ENCODE results near the gene EIF4ENIF1. TPM values are rescaled to one million over a fixed set of nuclear protein-coding genes. Genes with fewer than 3 reads are reported as not detected.
A peak's percentile ranks its signal among the peaks of the same experiment; 100 is the strongest.

EIF4ENIF1 gene
- total and polyA plus RNA-seq, 2 donors (not counting 3 experiments of a cell fraction or from before 2014, with no cell fraction given) = 22.8 to 38.7 TPM

DNA sequence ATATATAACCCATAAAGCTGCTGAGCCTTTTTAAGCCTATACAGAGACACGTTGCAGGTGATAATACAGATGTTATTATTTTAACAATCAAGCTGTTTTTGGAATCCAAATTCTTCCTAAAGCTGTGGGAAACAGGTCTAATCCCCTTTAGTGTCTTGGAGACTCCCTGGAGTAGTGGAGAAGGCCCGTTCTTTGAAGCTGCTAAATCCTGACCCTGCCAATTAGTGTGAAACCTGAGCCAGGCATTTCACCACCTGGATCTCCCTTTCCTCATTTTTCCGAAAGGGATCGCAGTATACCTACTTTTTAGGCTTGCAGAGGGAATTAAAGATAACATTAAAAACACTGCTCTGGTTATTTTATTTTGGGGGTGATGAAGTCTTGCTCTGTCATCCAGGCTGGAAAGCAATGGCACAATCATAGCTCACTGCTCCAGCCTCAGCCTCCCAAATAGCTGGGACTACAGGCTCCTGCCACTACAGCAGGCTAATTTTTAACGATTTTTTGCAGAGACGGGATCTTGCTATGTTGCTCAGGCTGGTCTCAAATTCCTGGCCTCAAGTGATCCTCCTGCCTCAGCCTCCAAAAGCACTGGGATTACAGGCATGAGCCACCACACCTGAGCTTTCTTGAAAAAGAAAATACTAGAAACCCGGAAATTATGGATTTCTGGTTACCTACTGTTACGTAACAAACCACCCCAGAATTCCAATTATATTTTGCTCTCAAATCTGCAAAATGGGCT is 1.7 kb upstream of the EIF4ENIF1 start:
- no peaks in the 10 kb centered on the region for H3K9me3 ChIP-seq (replicated peaks; ENCODE audit: control insufficient read depth, insufficient read depth, low read length)
- H3K27me3 ChIP-seq (ENCODE audit: control insufficient read depth in 2 of 2, insufficient read depth in 2 of 2, low read length in 2 of 2) = no peaks in the 10 kb centered on the region
- no TSS peak for BruUV-seq (replicated peaks)
- peaks cover 0 to 3% of the 10 kb centered on the region in 2 experiments for H3K36me3 ChIP-seq (ENCODE audit: control insufficient read depth in 2 of 2, extremely low read depth in 1 of 2, insufficient read depth in 2 of 2, low read length in 2 of 2)
- FAIRE-seq (no peak), DNase-seq (ENCODE audit: low read depth, low spot score) (no peak)
- dilution Hi-C loops (cut with MboI; ENCODE audit: extremely low pct_ligation_motif_present, low sequenced_read_pairs) (no loop called here), intact Hi-C loops (cut with micrococcal nuclease) (no loop called here)
- peaks cover 31% of the 10 kb centered on the region for H3K4me1 ChIP-seq (ENCODE audit: control insufficient read depth, extremely low read depth, insufficient read depth, low read length)
- peaks cover 26% of the 10 kb centered on the region for H3K79me2 ChIP-seq (ENCODE audit: control insufficient read depth, insufficient read depth, low read length)
- H4K20me1 ChIP-seq (replicated peaks; ENCODE audit: control insufficient read depth, extremely low read depth, insufficient read depth, low read length) = no peaks in the 10 kb centered on the region
- H3K9ac ChIP-seq (replicated peaks; ENCODE audit: extremely low read depth, insufficient read depth, low read length) = no peak overlapping the region
- H3K9me1 ChIP-seq (replicated peaks; ENCODE audit: control insufficient read depth, extremely low read depth, insufficient read depth, low read length) = no peaks in the 10 kb centered on the region
- peak overlapping the region in 1 of 3 experiments; percentile 85 for H3K4me3 ChIP-seq (replicated peaks in 1 of 3; ENCODE audit: insufficient read depth in 1 of 3, low read depth in 1 of 3, low read length in 3 of 3)
- ChIA-PET CTCF (no interaction called here), POLR2A (no interaction called here)
- H3K4me2 ChIP-seq (ENCODE audit: insufficient read depth, low read length) = peak overlapping the region; percentile 92
- TF ChIP-seq, protein P1, sequence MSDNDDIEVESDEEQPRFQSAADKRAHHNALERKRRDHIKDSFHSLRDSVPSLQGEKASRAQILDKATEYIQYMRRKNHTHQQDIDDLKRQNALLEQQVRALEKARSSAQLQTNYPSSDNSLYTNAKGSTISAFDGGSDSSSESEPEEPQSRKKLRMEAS (IDR thresholded peaks at IDR 0.05; ENCODE audit: insufficient read depth, insufficient read length) = no peak
- TF ChIP-seq JUN (IDR thresholded peaks at IDR 0.05; ENCODE audit: borderline replicate concordance, insufficient read depth, insufficient read length, low read depth) = no peak
- TF ChIP-seq EZH2 (IDR thresholded peaks at IDR 0.05; ENCODE audit: borderline replicate concordance, low read depth, low read length, severe bottlenecking) = no peak
- TF ChIP-seq GATA2 (IDR thresholded peaks at IDR 0.05; ENCODE audit: insufficient read depth, insufficient read length, low read depth, low read length) = no peak
- no peak for TF ChIP-seq POLR2AphosphoS5 (IDR thresholded peaks at IDR 0.05; ENCODE audit: insufficient read depth, low read depth, low read length)
- no peak for TF ChIP-seq POLR2A (IDR thresholded peaks at IDR 0.05; ENCODE audit: low read depth, low read length)
- TF ChIP-seq FOS (IDR thresholded peaks at IDR 0.05; ENCODE audit: borderline replicate concordance, insufficient read depth, low read length) = no peak
- TF ChIP-seq MYC (IDR thresholded peaks at IDR 0.05; ENCODE audit: low read depth, low read length) = no peak
- TF ChIP-seq, protein P2, sequence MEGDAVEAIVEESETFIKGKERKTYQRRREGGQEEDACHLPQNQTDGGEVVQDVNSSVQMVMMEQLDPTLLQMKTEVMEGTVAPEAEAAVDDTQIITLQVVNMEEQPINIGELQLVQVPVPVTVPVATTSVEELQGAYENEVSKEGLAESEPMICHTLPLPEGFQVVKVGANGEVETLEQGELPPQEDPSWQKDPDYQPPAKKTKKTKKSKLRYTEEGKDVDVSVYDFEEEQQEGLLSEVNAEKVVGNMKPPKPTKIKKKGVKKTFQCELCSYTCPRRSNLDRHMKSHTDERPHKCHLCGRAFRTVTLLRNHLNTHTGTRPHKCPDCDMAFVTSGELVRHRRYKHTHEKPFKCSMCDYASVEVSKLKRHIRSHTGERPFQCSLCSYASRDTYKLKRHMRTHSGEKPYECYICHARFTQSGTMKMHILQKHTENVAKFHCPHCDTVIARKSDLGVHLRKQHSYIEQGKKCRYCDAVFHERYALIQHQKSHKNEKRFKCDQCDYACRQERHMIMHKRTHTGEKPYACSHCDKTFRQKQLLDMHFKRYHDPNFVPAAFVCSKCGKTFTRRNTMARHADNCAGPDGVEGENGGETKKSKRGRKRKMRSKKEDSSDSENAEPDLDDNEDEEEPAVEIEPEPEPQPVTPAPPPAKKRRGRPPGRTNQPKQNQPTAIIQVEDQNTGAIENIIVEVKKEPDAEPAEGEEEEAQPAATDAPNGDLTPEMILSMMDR (IDR thresholded peaks at IDR 0.05; ENCODE audit: extremely low read depth in 1 of 2, insufficient read depth in 1 of 2, low read depth in 1 of 2, low read length in 2 of 2) = no peak
- no peak overlapping the region for H2AFZ ChIP-seq (ENCODE audit: low read depth, low read length)
- no peak overlapping the region for H3K27ac ChIP-seq (ENCODE audit: insufficient read depth, low read depth, low read length)
